Vagina (tissue), 2 donors: ENCODE measurements around the gene SLC66A1. TPM values are rescaled to one million over a fixed set of nuclear protein-coding genes. Genes with fewer than 3 reads are reported as not detected.

ENCODE experiments used
- DNase-seq, 2 donors: peaks; one replicate each; pipeline ENCODE4 v3.0.0-alpha.2; 2017; ENCODE audit errors: extremely low spot score in 2 of 2
- H3K27ac ChIP-seq: fragments of 200-600 bp; sonication (generic); one replicate; pipeline ENCODE4 v1.5.1; 2019
- H3K27me3 ChIP-seq: fragments of 200-600 bp; sonication (generic); one replicate; pipeline ENCODE4 v1.5.1; 2019
- H3K36me3 ChIP-seq, 2 donors: fragments of 200-600 bp; sonication (generic); one replicate each; pipeline ENCODE4 v1.5.1; 2017 to 2019
- H3K4me1 ChIP-seq: fragments of 200-600 bp; sonication (generic); one replicate; pipeline ENCODE4 v1.5.1; 2019
- H3K4me3 ChIP-seq, 2 donors: fragments of 200-600 bp; sonication (generic); 1 replicate in 1 of 2; 2 replicates in 1 of 2; pipeline ENCODE4 v1.5.1; 2016 to 2019
- H3K9me3 ChIP-seq: fragments of 200-600 bp; sonication (generic); one replicate; pipeline ENCODE4 v1.5.1; 2019
- CTCF ChIP-seq, 3 experiments: fragments of 450-650 bp in 2 of 3; fragments of 200-600 bp in 1 of 3; sonication (generic) in 1 of 3; IDR thresholded peaks; one replicate each; pipeline ENCODE4 v1.5.1; 2017 to 2019; ENCODE audit warnings: antibody characterized with exemption in 3 of 3, mild to moderate bottlenecking in 2 of 3, moderate library complexity in 2 of 3
- POLR2A ChIP-seq, 2 donors: fragments of 450-650 bp; IDR thresholded peaks; one replicate each; pipeline ENCODE4 v1.6.1; 2017; ENCODE audit warnings: antibody characterized with exemption in 2 of 2, mild to moderate bottlenecking in 2 of 2, moderate library complexity in 2 of 2
- POLR2AphosphoS5 ChIP-seq, 2 donors: sonication (generic); formaldehyde crosslinking; IDR thresholded peaks; one replicate each; pipeline ENCODE4 v1.9.0; 2017; ENCODE audit warnings: antibody characterized with exemption in 2 of 2, mild to moderate bottlenecking in 2 of 2, low read depth in 1 of 2; ENCODE audit not compliant: insufficient read depth in 1 of 2
- intact Hi-C: fragments of 100-400 bp; cut with DNase I; formaldehyde crosslinking; loops from one replicate; pipeline ENCODE4 v1.15.1; 2023
- total RNA-seq: library from RNA; depleted of rRNA; stranded (reverse); fragments of >200 nt; gene quantifications from one replicate; pipeline ENCODE4 v1.2.3, GENCODE V29; 2016

Gene SLC66A1
- total RNA-seq, 1 donor from 2014 or later: 21.4 TPM

DNA sequence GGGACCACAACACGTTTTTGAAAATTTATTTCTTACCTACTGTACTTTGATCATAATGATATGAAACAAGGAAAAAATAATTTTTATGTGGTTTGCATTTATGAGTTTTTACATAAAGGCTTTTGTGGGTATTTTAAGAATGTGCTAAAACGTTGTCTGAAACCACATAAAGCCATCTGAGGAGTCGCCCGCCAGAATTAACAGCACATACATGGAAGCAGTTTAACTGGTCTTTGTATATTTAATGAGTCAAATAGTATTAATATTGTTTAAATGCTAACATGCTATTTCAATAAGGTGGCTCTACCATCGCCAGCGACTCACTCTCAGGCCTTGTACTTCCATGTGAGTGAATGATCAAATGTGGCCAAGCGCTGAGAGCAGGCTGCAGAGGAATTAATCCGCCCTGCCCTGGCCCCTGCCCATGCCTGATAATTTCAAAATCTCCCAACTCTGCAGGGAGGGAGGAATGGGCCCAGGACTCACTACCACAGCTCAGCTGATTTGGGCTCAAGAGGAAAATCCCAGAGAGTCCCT lies 49.6 kb downstream of the SLC66A1 start:
- TF ChIP-seq POLR2A (IDR thresholded peaks at IDR 0.05) (no peak), CTCF (IDR thresholded peaks at IDR 0.05) (no peak), POLR2AphosphoS5 (IDR thresholded peaks at IDR 0.05; ENCODE audit: insufficient read depth in 1 of 2, low read depth in 1 of 2) (no peak)
- Histone ChIP-seq H3K9me3 (no peaks in the 10 kb centered on the region), H3K36me3 (no peaks in the 10 kb centered on the region), H3K27me3 (no peaks in the 10 kb centered on the region), H3K4me3 (no peak overlapping the region), H3K4me1 (peaks cover 85% of the 10 kb centered on the region), H3K27ac (peak overlapping the region; percentile 75)
- no peak for DNase-seq
- intact Hi-C loops: no loop called here

- peaks cover 98% of the 10 kb centered on the region for H3K4me1 ChIP-seq
- H3K9me3 ChIP-seq: no peaks in the 10 kb centered on the region
- DNase-seq: no peak
These were observed 51.5 kb downstream of the SLC66A1 start for GRCh38 chr1:19363536-19364152.

GRCh38 chr1:19365721-19366120 lies 53.6 kb downstream of the SLC66A1 start:
- Histone ChIP-seq H3K4me1 (peaks cover 98% of the 10 kb centered on the region), H3K36me3 (no peaks in the 10 kb centered on the region), H3K4me3 (no peak overlapping the region), H3K9me3 (no peaks in the 10 kb centered on the region), H3K27ac (peak overlapping the region; percentile 75), H3K27me3 (no peaks in the 10 kb centered on the region)
- intact Hi-C loops: no loop called here
- TF ChIP-seq CTCF (IDR thresholded peaks at IDR 0.05) (no peak), POLR2AphosphoS5 (IDR thresholded peaks at IDR 0.05; ENCODE audit: insufficient read depth in 1 of 2, low read depth in 1 of 2) (no peak), POLR2A (IDR thresholded peaks at IDR 0.05) (no peak)
- DNase-seq: no peak

More at GRCh38 chr1:19363536-19364152, 51.5 kb downstream of the SLC66A1 start:
- Histone ChIP-seq H3K4me3 (peak overlapping the region in 1 of 2 donors; percentile 4), H3K36me3 (no peaks in the 10 kb centered on the region), H3K27ac (peak overlapping the region; percentile 75), H3K27me3 (no peaks in the 10 kb centered on the region)
- intact Hi-C loops: no loop called here
- TF ChIP-seq CTCF (IDR thresholded peaks at IDR 0.05) (no peak), POLR2AphosphoS5 (IDR thresholded peaks at IDR 0.05; ENCODE audit: insufficient read depth in 1 of 2, low read depth in 1 of 2) (no peak), POLR2A (IDR thresholded peaks at IDR 0.05) (no peak)

DNA sequence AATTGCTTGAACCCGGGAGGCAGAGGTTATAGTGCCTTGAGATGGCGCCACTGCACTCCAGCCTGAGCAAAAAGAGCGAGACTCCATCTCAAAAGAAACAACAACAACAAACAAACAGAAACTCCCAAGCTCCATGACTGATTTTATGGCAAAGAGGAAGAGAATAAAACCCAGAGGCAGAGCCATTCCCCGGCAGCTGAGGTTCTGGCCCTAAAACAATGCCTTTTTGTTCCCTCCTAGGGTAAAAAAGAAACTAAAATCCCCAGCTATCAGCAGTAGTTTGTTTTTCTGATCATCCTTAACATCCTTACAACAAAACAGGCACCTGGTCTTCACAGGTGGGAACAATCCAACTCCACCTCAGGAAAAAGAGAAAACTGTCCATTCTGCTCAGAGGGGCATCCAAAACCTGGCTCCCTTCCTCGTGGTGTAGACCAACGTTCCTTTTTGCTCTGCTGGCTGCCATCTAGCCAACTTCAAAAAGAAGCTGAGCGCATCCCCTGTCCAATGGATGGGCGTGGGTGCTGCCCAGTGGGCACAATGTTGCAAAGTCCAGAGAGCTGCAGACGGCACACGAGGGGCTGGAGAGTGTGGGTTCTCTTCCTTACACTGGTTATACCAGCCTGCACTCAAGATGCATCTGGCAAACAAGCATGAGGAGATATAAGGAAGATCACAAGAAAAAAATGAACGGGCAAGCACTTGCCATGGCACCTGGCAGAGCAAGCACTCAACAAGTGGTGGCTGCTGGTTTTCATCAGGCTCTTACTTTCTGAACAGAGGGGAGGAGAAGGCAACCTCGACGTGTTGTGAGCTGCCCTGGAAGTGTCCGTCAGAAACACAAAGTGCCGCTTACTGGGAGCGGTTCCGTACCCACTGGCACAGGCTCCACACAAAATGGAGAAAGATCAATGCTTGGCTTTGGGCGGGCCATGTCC lies 54.7 kb downstream of the SLC66A1 start:
- H3K36me3 ChIP-seq: no peaks in the 10 kb centered on the region
- TF ChIP-seq CTCF (IDR thresholded peaks at IDR 0.05) (no peak), POLR2AphosphoS5 (IDR thresholded peaks at IDR 0.05; ENCODE audit: insufficient read depth in 1 of 2, low read depth in 1 of 2) (peak in 1 of 2 donors; percentile 43)
- H3K27ac ChIP-seq: peak overlapping the region; percentile 75
- H3K4me1 ChIP-seq: peaks cover 98% of the 10 kb centered on the region
- DNase-seq: no peak
- H3K4me3 ChIP-seq: no peak overlapping the region
- intact Hi-C loops: no loop called here
- no peaks in the 10 kb centered on the region for H3K27me3 ChIP-seq
- no peaks in the 10 kb centered on the region for H3K9me3 ChIP-seq
